K562 (cell line): ENCODE data around the gene AXIN2. TPM values are rescaled to one million over a fixed set of nuclear protein-coding genes. Genes with fewer than 3 reads are reported as not detected.

Experiments
- FIP1L1 ChIP-seq: fragments of 200-400 bp; formaldehyde crosslinking; IDR thresholded peaks from 2 replicates; pipeline ENCODE4 v1.6.1; 2018; ENCODE audit warnings: mild to moderate bottlenecking, low read depth, low read length; ENCODE audit not compliant: poor library complexity, severe bottlenecking
- HSF4 ChIP-seq: fragments of 250-450 bp; sonication (Bioruptor Pico); IDR thresholded peaks from 2 replicates; pipeline ENCODE4 v2.1.2; 2022; ENCODE audit warnings: mild to moderate bottlenecking, moderate library complexity, borderline replicate concordance
- OTX1 ChIP-seq: fragments of 450-650 bp; formaldehyde crosslinking; IDR thresholded peaks from 2 replicates; pipeline ENCODE4 v1.4.0; 2022; ENCODE audit warnings: mild to moderate bottlenecking
- TFAM ChIP-seq: fragments of 250-450 bp; sonication (Bioruptor Pico); conservative IDR thresholded peaks from 2 replicates; pipeline ENCODE4 v1.5.0; 2021; ENCODE audit warnings: mild to moderate bottlenecking, moderate library complexity
- ZNF175 ChIP-seq: fragments of 200-800 bp; sonication (Bioruptor generic); IDR thresholded peaks from 2 replicates; pipeline ENCODE4 v1.6.1; 2016; ENCODE audit warnings: low read depth, mild to moderate bottlenecking, missing genetic modification characterization, missing compliant biosample characterization
- ZNF212 ChIP-seq: fragments of 450-650 bp; formaldehyde crosslinking; IDR thresholded peaks from 2 replicates; pipeline ENCODE4 v1.4.0; 2020; ENCODE audit warnings: mild to moderate bottlenecking
- ZNF354B ChIP-seq: fragments of 250-450 bp; sonication (Bioruptor Pico); IDR thresholded peaks from 2 replicates; pipeline ENCODE4 v1.4.0; 2020
- ZNF408 ChIP-seq: fragments of 250-450 bp; sonication (Bioruptor Pico); IDR thresholded peaks from 2 replicates; pipeline ENCODE4 v1.4.0; 2020; ENCODE audit warnings: low read depth, mild to moderate bottlenecking, moderate library complexity
- polyA plus RNA-seq, 8 experiments: library from polyadenylated mRNA; depleted of rRNA in 4 of 8; stranded (reverse) in 5 of 8; unstranded in 3 of 8; fragments of >200 nt; fragmentation: Nextera tagmentation in 2 of 8; fragmentation: Illumina TruSeq in 1 of 8; extraction: Ambion mirVana in 2 of 8; extraction: Trizol in 1 of 8; gene quantifications; 2 replicates each; pipeline versions ENCODE4 v1.2.1 to v1.2.3, GENCODE V29; 2011 to 2014; ENCODE audit warnings: inconsistent platforms in 1 of 8, missing spikeins in 1 of 8
- total RNA-seq, 7 experiments: library from RNA; depleted of rRNA in 6 of 7; stranded (reverse); fragments of >200 nt in 6 of 7; fragmentation: Illumina TruSeq in 2 of 7; extraction: Trizol in 2 of 7; gene quantifications; 2 replicates each; pipeline versions ENCODE4 v1.2.1 to v1.2.3, GENCODE V29; 2011 to 2021; ENCODE audit warnings: low replicate concordance in 1 of 7
- TF ChIP-seq, protein P1 (sequence below): fragments of 450-650 bp; IDR thresholded peaks from 2 replicates; pipeline ENCODE4 v1.6.1; 2016
- TF ChIP-seq, protein P2 (sequence below), 2 experiments: IDR thresholded peaks; 2 replicates each; pipeline ENCODE4 v1.6.1; 2012; ENCODE audit warnings: improper control_type of control experiment in 2 of 2, low read depth in 2 of 2, low read length in 2 of 2, borderline replicate concordance in 1 of 2

AXIN2 gene
- total and polyA plus RNA-seq, 9 of the 15 experiments (the other 6 are each of a cell fraction or from before 2014, with no cell fraction given), result 0.21 to 3.3 (median 1.2) TPM

DNA sequence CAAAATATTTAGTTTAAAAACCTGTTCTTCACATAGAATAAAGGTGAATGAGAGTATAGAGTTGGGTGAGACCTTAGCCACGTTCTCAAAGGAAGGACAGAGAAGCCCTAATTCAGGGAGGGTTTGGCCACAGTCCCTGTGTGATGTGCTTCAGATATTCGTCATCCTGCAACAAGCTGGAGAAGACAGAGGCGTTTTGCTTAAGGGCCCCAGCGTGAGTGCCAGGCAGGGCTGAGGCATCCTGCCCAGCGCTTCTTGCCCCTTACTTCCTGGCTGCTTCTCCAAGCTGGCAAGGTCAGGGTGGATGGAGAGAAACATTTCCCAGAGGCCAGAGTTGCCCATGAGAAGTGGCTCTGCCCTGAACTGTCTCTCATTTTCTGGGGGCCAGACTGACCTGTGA lies 46.9 kb downstream of the AXIN2 start (continued):
- TF ChIP-seq FIP1L1 (no peak), ZNF408 (CRISPR knock-in tag) (no peak), TFAM (CRISPR knock-in tag) (no peak), ZNF212 (CRISPR knock-in tag) (no peak), OTX1 (CRISPR knock-in tag) (no peak), ZNF354B (CRISPR knock-in tag) (no peak), HSF4 (CRISPR knock-in tag) (no peak), ZNF175 (no peak)
- TF ChIP-seq, protein P1, sequence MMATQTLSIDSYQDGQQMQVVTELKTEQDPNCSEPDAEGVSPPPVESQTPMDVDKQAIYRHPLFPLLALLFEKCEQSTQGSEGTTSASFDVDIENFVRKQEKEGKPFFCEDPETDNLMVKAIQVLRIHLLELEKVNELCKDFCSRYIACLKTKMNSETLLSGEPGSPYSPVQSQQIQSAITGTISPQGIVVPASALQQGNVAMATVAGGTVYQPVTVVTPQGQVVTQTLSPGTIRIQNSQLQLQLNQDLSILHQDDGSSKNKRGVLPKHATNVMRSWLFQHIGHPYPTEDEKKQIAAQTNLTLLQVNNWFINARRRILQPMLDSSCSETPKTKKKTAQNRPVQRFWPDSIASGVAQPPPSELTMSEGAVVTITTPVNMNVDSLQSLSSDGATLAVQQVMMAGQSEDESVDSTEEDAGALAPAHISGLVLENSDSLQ, result no peak
- TF ChIP-seq, protein P2, sequence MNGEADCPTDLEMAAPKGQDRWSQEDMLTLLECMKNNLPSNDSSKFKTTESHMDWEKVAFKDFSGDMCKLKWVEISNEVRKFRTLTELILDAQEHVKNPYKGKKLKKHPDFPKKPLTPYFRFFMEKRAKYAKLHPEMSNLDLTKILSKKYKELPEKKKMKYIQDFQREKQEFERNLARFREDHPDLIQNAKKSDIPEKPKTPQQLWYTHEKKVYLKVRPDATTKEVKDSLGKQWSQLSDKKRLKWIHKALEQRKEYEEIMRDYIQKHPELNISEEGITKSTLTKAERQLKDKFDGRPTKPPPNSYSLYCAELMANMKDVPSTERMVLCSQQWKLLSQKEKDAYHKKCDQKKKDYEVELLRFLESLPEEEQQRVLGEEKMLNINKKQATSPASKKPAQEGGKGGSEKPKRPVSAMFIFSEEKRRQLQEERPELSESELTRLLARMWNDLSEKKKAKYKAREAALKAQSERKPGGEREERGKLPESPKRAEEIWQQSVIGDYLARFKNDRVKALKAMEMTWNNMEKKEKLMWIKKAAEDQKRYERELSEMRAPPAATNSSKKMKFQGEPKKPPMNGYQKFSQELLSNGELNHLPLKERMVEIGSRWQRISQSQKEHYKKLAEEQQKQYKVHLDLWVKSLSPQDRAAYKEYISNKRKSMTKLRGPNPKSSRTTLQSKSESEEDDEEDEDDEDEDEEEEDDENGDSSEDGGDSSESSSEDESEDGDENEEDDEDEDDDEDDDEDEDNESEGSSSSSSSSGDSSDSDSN (IDR thresholded peaks at IDR 0.05; ENCODE audit: borderline replicate concordance in 1 of 2, low read depth in 2 of 2, low read length in 2 of 2), result no peak
